ENCODE results near the gene UGT1A3. TPM values are rescaled to one million over a fixed set of nuclear protein-coding genes. Genes with fewer than 3 reads are reported as not detected.
"Not testable (repeated sequence)": the region's sequence is repeated elsewhere in the genome, so short reads cannot be mapped to it uniquely, and the experiment has no call there.

The UGT1A3 gene
- total RNA-seq: 0.86 TPM

DNA sequence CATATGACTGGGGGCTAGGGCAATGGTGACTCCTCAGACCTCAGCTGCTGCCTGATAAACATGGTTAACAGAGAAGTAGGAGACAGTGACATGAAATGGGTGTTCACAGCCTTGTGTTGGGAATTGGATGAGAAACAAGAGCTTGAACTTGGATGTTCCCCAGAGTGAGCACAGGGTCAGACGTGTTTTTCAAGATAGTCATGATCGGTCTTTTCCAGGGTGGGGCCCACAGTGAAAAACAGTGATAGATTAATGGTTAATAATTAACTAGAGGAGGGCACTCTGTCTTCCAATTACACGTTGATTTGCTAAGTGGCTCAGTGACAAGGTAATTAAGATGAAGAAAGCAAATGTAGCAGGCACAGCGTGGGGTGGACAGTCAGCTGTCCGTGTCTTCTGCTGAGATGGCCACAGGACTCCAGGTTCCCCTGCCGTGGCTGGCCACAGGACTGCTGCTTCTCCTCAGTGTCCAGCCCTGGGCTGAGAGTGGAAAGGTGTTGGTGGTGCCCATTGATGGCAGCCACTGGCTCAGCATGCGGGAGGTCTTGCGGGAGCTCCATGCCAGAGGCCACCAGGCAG is at the start of gene UGT1A3:
Gene UGT1A3, plus strand, starts transcription at position 320 of the 579 bp plus-strand sequence. Its CDS starts 85 bp downstream, at position 405.
- no peak for DNase-seq (ENCODE audit: low spot score)

DNA sequence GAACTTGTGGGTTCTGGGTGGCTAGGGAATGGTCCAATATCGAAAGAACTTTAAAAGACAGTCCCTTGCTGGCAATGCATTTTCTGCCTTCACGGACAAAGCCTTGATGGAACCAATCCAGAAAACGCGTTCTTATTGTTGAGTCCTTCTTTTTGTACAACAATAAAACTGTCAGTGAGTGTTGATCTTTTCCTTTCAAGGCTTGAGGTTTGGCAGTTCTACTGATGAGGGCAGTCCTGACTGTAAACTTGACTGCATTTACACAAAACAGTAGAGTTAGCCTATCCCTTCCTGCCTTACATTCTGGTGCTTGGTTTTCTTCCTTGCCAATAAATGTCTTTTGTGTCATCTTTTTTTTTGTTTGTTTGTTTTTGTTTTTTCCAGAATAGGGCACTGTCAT is 49.6 kb upstream of the UGT1A3 start:
- no peak for DNase-seq (ENCODE audit: low spot score)

DNA sequence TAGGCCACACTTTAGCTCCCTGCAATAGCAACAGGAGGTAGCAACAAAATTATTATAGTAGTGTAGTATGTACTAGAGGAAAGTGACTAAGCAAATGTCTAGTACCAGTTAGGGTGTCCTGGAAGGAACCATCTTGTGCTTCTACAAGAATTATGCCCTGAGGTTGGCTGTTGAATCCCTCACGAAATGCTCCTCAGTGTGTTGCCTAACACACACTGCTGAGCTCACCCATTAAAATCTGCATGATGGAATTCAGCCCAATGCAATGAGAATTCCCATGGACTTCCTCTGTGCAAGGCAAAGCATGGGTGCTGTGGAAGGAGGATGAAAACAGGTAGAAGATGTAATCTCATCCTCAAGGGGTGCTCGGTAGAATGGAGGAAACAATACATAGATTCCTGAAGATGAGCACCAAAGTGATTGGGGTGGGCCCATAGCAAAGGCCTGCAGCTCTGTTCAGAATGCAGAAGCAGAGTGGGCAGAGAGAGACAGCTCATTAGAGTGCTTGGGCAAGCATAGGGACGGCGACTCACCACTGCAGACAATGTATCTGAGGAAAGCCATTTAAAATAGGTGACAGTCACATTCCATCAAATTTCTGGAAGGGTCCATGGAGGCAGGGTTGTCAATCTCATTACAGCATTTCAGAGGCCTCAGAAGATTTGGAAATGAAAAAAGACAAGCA is 48.3 kb upstream of the UGT1A3 start:
- no peak for DNase-seq (ENCODE audit: low spot score)

DNA sequence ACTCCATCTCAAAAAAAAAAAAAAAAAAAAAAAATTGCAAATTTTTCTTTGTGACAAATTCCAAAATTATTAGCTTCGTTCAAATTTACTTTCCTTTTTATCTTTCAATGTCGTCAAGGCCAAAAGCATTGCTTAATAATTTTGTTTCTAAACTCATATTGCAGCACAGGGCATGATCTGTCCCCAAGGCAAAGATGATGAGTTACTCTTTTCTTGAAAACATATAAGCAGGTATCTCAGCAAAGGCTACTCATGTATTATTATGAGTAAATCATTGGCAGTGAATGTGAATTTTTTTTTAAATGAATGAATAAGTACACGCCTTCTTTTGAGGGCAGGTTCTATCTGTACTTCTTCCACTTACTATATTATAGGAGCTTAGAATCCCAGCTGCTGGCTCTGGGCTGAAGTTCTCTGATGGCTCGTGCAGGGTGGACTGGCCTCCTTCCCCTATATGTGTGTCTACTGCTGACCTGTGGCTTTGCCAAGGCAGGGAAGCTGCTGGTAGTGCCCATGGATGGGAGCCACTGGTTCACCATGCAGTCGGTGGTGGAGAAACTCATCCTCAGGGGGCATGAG is 47.2 kb upstream of the UGT1A3 start, which contains the start of gene UGT1A7:
Gene UGT1A7, plus strand, starts transcription at position 381 of the 579 bp plus-strand sequence. Its CDS starts 37 bp downstream, at position 418.
- DNase-seq (ENCODE audit: low spot score): no peak

DNA sequence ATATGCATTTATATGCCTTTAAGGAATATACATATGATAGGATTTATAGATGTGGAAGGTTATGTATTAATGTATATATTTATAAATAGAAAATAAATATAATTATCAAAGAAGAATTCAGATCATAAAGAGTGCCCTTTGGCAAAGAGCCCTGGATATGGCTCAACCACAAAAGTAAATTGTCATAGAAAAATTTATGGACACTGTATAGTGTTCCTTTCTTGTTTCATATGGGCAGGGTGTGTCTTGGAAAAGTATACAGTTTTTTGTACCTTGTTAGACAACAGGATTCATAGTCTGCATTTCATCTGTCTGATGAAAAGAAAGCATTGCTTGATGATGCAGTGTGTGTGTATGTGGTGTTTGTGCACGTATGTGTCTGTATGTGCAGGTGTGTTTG is 44.2 kb upstream of the UGT1A3 start:
- no peak for DNase-seq (ENCODE audit: low spot score)

DNA sequence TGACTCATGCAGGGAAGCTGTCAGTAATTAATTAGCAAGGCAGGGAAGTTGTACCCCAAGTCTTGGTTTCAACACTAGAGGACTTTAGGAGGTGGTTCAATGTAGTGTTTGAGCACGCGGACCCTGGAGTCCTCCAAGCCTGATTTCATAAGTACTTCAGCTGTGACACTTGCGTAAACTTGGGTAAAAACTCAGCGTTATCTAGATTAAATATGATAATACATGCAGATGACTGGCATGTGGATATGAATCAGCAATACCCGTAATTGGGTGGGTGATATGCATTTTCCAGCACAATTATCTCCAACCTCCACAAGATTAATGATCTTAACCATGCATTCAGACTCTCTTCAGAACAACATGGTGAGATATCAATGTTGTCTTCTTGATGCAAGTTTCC is 41.9 kb upstream of the UGT1A3 start:
- no peak for DNase-seq (ENCODE audit: low spot score)

DNA sequence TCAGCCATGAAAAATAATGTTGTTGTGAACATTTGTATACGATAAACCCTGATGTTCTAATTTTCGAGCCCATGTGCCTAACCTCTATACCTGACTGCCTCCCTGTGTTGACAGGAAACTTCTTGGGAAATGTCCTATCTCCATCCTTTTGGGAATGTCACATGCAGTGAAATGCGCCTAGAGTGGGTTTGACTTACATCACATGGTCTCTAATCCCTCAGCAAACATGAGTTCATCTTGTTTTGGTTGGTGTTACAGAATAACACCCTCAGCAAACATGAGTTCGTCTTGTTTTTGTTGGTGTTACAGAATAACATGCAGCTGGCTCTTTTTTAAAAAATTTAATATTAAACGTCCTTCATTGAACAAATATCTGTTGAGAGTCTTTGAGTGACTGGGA is 40.5 kb upstream of the UGT1A3 start:
- no peak for DNase-seq (ENCODE audit: low spot score)

DNA sequence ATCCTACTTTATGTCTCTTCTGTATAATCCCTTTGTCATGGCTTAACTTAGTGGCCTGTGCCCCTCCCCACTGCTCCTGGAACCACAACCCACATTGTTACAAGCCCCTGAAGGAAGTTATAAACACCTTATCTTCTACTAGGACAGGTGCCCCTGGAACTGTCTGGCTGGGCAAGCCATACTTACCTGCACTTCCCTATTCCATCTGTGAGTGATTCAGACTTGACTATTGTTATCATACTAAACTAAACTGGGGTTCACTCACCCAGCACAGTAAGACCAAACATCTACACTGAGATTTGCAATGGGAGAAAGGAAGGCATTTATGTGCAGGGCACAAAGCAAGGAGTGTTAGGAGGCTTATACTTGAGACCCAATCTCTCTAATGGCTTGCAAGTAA is 39.8 kb upstream of the UGT1A3 start:
- no peak for DNase-seq (ENCODE audit: low spot score)

DNA sequence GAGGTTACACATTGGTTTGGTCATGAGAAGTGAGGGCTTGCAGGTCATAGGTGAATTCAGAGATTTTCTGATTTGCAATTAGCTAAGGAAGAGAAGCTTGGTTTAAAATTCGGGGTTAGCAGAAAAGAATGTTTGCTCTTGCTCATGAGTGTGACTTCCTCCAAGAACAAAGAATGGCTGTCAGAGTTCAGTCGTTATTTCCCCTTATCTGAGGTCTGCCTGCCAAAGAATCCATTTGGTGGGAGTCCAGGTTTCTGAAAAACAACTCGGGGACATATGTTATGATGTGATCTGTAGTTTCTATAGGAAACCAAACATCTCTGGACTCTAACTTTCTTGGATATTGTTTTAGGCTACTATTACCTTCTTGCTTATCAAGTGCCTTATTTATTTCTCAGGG is 39.3 kb upstream of the UGT1A3 start:
- DNase-seq (ENCODE audit: low spot score): no peak

DNA sequence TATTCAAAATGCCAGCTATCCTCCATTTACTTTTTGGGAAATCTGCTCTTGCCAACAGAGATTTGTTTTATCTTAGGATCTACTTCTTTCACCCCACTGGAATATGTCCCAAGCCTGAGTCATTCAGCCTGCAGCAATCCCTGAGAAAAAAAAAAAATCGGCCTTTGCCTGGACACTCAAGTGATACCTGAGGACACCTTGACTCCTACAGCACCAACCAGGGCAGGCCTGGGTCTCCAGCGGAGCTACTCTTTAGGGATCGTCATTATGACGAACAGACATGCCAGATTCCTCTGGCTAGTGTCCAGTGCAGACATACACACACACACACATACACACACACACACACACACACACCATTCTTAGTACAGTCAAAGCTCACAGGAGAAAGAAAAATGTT is 38.4 kb upstream of the UGT1A3 start:
- DNase-seq (ENCODE audit: low spot score): peak; percentile 45

DNA sequence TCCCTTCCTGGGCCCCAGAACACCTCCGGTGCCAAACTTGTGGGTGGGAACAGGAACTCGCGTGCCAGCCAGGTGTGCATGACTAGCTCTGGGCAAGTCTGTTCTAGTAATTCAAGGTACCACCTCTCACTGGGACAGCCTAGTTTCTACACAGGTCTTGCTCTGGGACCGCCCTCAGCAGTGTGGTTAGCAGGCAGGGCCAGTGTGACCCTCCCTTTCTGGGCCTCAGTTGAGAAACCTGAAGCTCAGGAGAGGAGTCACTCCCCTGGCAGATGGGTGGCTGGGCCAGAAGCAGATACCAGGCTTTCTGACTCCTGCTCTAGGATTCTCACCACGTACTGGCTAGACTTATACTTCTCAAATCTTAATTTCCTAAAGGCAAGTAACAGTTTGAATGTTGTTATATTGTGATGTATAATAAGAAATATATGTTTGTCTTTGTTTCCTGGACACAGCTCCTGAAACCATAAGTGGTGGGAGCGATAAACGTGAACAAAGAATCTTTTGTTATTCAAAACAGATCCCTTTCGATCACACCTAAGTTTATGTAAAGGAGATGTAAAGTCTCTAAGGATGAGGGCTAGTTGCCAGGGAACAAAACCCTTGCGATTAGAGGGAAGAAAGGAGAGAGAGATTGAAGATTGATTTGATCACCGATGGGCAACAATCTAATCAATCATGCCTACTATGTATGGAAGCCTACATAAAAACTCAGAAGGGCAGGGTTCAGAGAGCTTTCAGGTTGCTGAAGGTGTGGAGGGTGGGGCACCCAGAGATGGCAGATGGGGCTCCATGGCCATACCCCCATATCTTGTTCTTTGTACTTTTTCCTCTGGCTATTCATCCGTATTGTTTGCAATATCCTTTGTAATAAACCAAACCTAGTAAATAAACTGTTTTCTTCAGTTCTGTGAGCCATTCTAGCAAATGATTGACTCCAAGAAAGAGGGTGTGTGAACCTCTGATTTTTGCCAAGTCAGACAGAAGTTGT is 37.1 kb upstream of the UGT1A3 start:
- no peak for DNase-seq (ENCODE audit: low spot score)

DNA sequence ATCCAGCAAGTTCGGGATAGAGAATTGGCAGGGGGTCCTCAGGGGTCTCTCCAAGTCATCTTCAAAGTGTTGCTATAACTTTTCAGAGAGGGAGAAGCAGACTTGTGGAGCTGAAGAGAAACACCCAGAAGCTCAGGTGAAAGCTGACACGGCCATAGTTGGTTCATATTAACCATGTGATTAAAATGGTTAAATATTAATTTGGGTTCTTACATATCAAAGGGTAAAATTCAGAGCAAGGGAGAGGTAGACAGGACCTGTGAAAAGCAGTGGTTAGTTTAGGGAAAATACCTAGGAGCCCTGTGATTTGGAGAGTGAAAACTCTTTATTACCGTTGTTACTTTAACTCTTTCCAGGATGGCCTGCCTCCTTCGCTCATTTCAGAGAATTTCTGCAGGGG is 36.2 kb upstream of the UGT1A3 start, which contains the start of gene UGT1A6:
Gene UGT1A6, plus strand, starts transcription at position 243 of the 400 bp plus-strand sequence. Its CDS starts 115 bp downstream, at position 358.
- DNase-seq (ENCODE audit: low spot score): no peak

DNA sequence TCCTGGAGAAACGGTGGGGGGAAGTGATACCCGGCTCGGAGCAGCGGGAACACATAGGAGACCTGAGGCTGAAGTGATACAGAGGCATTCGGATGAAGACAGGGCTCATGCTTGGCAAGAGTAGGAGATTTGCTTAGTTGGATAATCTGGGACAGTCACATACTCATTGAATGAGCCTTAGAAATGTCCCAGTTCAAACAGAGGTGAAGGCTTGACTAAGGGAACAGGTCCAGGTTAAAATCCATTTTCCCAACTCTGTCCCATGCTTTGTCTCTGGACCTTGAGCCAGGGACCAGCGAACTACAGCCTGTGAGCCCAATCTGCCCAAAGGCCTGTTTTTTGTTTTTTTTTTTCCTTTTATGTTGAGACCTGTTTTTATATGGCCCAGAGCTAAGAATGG is 34.9 kb upstream of the UGT1A3 start:
- no peak for DNase-seq (ENCODE audit: low spot score)

DNA sequence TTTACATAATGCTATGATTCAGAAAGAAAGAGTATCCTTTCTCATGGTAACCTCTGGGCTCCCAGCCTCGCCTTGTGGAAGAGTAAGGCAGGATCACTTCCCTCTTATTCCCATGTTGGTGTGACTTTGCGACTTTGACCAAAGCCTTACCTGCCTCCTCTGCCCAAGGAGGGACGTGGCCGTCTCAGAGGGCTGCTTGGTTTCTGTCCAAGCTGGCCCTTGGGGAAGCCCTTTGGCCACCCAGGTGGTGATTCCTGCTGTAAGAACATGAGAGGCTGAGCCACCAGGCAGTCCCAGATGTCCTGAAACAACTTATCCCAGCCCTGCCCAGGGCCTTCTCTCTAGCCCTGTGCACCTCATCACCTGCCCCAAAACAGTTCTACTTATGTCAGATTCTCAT is 30.1 kb upstream of the UGT1A3 start:
- no peak for DNase-seq (ENCODE audit: low spot score)

DNA sequence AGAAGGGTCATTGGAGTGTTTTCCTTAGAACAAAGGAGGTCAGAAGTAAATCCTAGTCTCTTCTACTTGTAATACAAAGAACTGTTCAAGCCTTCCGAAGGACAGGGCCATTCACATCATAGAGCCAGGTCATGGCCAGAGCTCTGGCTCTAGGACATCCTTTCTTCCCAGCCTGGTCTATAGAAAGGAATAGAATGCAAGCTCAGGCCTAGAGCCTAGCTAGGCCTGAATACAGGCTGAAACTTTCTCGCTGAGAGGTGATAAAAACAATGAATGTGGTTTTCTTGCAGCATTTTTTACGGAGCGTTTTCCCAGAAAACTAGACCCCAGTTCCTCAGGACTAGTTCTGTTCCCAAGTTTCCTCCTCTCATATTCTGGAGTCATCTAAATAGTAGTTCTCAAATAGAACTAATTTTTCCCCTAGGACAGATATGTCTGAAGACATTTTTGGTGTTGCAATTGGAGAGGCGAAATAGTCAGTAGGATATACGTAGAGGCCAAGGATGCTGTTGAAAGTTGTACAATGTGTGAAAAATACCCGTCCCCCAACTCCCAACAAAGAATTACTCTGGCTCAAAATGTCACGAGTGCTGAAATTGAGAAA is 29.3 kb upstream of the UGT1A3 start:
- DNase-seq (ENCODE audit: low spot score): no peak

DNA sequence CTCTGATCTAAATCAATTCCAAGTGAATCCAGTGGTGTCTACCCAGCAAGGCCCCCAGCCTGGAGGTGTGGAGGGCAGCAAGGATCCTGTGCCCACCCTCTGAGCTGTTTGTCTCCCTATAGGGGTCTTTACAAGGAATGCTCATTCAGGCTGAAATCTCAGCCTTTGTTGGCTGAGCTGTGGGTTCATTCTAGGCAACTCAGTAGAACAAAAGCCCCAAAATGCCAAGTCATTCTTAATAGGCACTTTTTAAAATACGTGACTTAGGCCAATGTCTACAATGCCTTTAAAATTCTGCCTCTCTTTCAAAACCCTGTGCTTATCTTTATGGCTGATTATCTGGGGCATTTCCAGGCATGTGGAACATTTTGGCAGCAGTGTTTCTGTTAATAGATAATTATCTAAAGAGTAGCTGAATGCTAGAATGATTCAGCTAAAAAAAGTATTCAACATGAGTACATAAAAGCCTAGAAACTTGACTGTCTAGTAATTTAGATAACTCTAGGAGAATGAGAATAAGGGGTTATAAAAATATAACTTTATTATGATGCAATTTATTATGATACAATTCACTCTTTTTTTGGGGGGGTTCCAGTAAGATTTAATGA is 28.7 kb upstream of the UGT1A3 start:
- peak; percentile 64 for DNase-seq (ENCODE audit: low spot score)

DNA sequence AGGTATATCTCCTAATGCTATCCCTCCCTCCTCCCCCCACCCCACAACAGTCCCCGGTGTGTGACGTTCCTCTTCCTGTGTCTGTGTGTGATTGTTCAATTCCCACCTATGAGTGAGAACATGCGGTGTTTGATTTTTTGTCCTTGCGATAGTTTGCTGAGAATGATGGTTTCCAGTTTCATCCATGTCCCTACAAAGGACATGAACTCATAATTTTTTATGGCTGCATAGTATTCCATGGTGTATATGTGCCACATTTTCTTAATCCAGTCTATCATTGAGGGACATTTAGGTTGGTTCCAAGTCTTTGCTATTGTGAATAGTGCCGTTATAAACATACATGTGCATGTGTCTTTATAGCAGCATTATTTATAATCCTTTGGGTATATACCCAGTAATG is 28.0 kb upstream of the UGT1A3 start:
- DNase-seq (ENCODE audit: low spot score): not testable (repeated sequence)

DNA sequence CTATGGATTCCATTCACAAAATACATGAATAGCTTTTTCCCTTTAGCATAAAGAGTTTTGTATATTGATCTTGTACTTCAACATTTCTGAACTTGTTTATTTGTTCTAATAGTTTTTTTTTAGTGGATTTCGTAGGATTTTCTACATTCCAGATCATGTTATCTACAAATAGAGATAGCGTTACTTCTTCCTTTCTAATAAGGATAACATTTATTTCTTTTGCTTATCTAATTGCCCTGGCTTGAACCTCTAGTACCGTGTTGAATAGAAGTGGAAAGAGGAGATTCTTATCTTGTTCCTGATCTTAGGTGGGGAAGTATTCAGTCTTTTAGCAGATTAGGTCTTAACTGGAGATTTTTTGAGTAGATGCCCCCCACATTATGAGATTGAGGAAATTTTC is 26.6 kb upstream of the UGT1A3 start:
- DNase-seq (ENCODE audit: low spot score): no peak

DNA sequence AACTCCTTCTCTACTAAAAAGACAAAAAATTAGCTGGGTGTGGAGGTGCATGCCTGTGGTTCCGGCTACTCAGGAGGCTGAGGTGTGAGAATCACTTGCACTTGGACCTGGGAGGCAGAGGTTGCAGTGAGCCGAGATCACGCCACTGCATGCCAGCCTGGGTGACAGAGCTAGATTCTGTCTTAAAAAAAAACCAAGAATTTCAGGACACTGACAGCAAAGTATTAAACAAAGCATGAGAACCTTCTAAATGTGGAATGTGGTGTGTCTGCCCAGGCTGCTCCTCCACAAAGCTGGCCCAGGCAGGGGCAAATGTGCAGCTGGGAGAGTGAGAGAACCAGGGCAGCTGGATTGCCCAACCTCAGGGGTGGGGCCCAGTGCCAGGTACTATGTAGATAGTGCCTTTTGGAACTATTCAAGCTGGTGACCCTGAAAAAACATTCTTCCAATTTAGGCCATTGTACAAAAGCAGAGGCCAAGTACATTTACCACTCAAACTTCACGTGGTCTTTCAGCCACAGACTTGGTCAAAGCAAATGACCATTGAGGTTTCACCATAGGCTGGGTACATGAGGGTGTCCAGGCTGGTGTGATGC is 22.8 kb upstream of the UGT1A3 start:
- DNase-seq (ENCODE audit: low spot score): peak; percentile 75

DNA sequence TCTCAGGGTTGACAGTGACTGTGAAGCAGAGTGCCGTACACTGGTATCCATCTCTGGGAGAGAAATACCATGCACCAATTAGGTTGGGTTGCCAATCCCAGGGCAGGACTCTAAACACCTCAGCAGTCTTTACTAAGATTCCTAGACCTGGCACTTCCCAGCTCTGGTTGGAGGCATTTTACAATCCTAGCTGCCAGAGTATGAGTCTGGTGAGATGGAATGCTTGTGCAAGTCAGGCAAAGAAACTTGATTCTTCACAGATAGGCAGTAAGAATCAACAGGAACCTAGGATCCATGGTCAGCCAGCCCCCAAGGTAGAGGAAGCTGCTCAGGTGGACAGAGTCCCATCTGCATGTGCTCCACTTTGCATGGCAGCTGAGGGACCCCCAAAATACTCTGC is 22.1 kb upstream of the UGT1A3 start:
- DNase-seq (ENCODE audit: low spot score): no peak

Data from mucosa of gallbladder (tissue), 1 donor.